Left kidney (tissue), 2 donors: Measurements from ENCODE around the gene NEK11. TPM values are rescaled to one million over a fixed set of nuclear protein-coding genes. Genes with fewer than 3 reads are reported as not detected.
"Not testable (repeated sequence)": the region's sequence is repeated elsewhere in the genome, so short reads cannot be mapped to it uniquely, and the experiment has no call there.

Experiments
- DNase-seq: peaks from one replicate; pipeline ENCODE4 v3.0.0-alpha.2; 2013
- polyA plus RNA-seq: library from polyadenylated mRNA; unstranded; fragments of 120-200 nt; gene quantifications from one replicate; pipeline ENCODE4 v1.2.1, GENCODE V29; 2013; ENCODE audit not compliant: insufficient read length

The NEK11 gene
- polyA plus RNA-seq, 1 donor = 24.3 TPM

- not testable (repeated sequence) for DNase-seq
Measured at GRCh38 chr3:131042271-131042985, 15.8 kb downstream of the NEK11 start.

- DNase-seq = no peak
Measured at GRCh38 chr3:131047582-131047981, 20.9 kb downstream of the NEK11 start.

GRCh38 chr3:131048030-131048429 is 21.4 kb downstream of the NEK11 start:
- no peak for DNase-seq

GRCh38 chr3:131050001-131050400 is 23.3 kb downstream of the NEK11 start:
- no peak for DNase-seq

GRCh38 chr3:131053043-131053859 is 26.6 kb downstream of the NEK11 start:
- no peak for DNase-seq

GRCh38 chr3:131067983-131068382 is 41.3 kb downstream of the NEK11 start:
- DNase-seq = no peak

GRCh38 chr3:131072099-131072559 is 45.5 kb downstream of the NEK11 start:
- DNase-seq = no peak

GRCh38 chr3:131072845-131073244 is 46.2 kb downstream of the NEK11 start:
- peak; percentile 12 for DNase-seq

GRCh38 chr3:131075632-131076328 is 49.1 kb downstream of the NEK11 start:
- no peak for DNase-seq

- no peak for DNase-seq
Measured at GRCh38 chr3:131077904-131078303, 51.2 kb downstream of the NEK11 start.

- no peak for DNase-seq
Measured at GRCh38 chr3:131079086-131079485, 52.4 kb downstream of the NEK11 start.

- DNase-seq = no peak
Measured at GRCh38 chr3:131081224-131081623, 54.5 kb downstream of the NEK11 start.

GRCh38 chr3:131082246-131082645 is 55.6 kb downstream of the NEK11 start:
- DNase-seq = no peak

GRCh38 chr3:131082871-131083863 is 56.5 kb downstream of the NEK11 start:
- DNase-seq = peak; percentile 24

GRCh38 chr3:131091768-131092167 is 65.1 kb downstream of the NEK11 start:
- DNase-seq = no peak

GRCh38 chr3:131107637-131108433 is 81.2 kb downstream of the NEK11 start:
- DNase-seq = no peak

- no peak for DNase-seq
Measured at GRCh38 chr3:131109156-131109555, 82.5 kb downstream of the NEK11 start.

GRCh38 chr3:131110087-131110486 is 83.4 kb downstream of the NEK11 start:
- DNase-seq = no peak

- DNase-seq = no peak
Measured at GRCh38 chr3:131114256-131114655, 87.6 kb downstream of the NEK11 start.

GRCh38 chr3:131125684-131126083 is 99.0 kb downstream of the NEK11 start:
- no peak for DNase-seq

- DNase-seq = no peak
Measured at GRCh38 chr3:131140891-131141290, 114.2 kb downstream of the NEK11 start.
